SK-N-SH (cell line): Measurements from ENCODE around the gene MTG1. TPM values are rescaled to one million over a fixed set of nuclear protein-coding genes. Genes with fewer than 3 reads are reported as not detected.

Experiments used
- CTCF ChIA-PET: fragments of 300-600, 350-600 bp; formaldehyde crosslinking; extraction: SDS; loops from one replicate; lab custom pipeline; 2021; lab: Yijun Ruan, JAX
- POLR2A ChIA-PET: fragments of 350-600 bp; sonication (Branson Sonifier 250); formaldehyde crosslinking; extraction: SDS; loops from one replicate; lab custom pipeline; 2020; ENCODE audit warnings: antibody characterized with exemption, inconsistent platforms; lab: Yijun Ruan, JAX
- DNase-seq: peaks from one replicate; pipeline ENCODE4 v3.0.0; 2012
- H2AFZ ChIP-seq: fragments of 200-600 bp; sonication (generic); 2 replicates; pipeline ENCODE4 v1.8.1; 2016; ENCODE audit warnings: antibody characterized with exemption, mild to moderate bottlenecking, low read depth
- H3F3A ChIP-seq: fragments of 200-600 bp; sonication (generic); replicated peaks from 2 replicates; pipeline ENCODE3; 2016; ENCODE audit warnings: antibody characterized with exemption, mild to moderate bottlenecking; ENCODE audit not compliant: insufficient read depth
- H3K27ac ChIP-seq, 2 experiments: fragments of 200-500 bp in 1 of 2; fragments of 200-600 bp in 1 of 2; sonication (Bioruptor generic) in 1 of 2; sonication (generic), shearing (Covaris generic) in 1 of 2; 2 replicates each; pipeline versions ENCODE4 v1.5.1 to v1.6.1; 2014 to 2016; ENCODE audit warnings: low read depth in 2 of 2, inconsistent platforms in 1 of 2, low read length in 1 of 2, mild to moderate bottlenecking in 1 of 2, mixed read lengths in 1 of 2
- H3K27me3 ChIP-seq: fragments of 200-600 bp; sonication (generic), shearing (Covaris generic); 2 replicates; pipeline ENCODE4 v1.6.1; 2016; ENCODE audit warnings: mixed run types; ENCODE audit not compliant: insufficient read depth
- H3K36me3 ChIP-seq, 2 experiments: fragments of 200-500 bp in 1 of 2; fragments of 200-600 bp in 1 of 2; sonication (Bioruptor generic) in 1 of 2; sonication (generic) in 1 of 2; replicated peaks in 1 of 2; 2 replicates each; pipeline versions ENCODE3 to v1.5.1; 2014 to 2016; ENCODE audit warnings: low read length in 1 of 2, mild to moderate bottlenecking in 1 of 2; ENCODE audit not compliant: insufficient read depth in 2 of 2, control insufficient read depth in 1 of 2
- H3K4me1 ChIP-seq, 2 experiments: fragments of 200-500 bp in 1 of 2; fragments of 200-600 bp in 1 of 2; sonication (Bioruptor generic) in 1 of 2; sonication (generic), shearing (Covaris generic) in 1 of 2; 2 replicates each; pipeline versions ENCODE4 v1.5.1 to v1.6.1; 2014 to 2016; ENCODE audit warnings: low read depth in 1 of 2, low read length in 1 of 2, mixed run types in 1 of 2; ENCODE audit not compliant: insufficient read depth in 2 of 2, control insufficient read depth in 1 of 2
- H3K4me2 ChIP-seq: fragments of 200-600 bp; sonication (generic), shearing (Covaris generic); 2 replicates; pipeline ENCODE4 v1.6.1; 2017; ENCODE audit warnings: mixed run types
- H3K4me3 ChIP-seq, 2 experiments: fragments of 200-500 bp in 1 of 2; fragments of 200-600 bp in 1 of 2; sonication (Bioruptor generic) in 1 of 2; sonication (generic), shearing (Covaris generic) in 1 of 2; 2 replicates each; pipeline versions ENCODE4 v1.5.1 to v1.8.1; 2014 to 2016; ENCODE audit warnings: low read depth in 2 of 2, inconsistent platforms in 1 of 2, low read length in 1 of 2, mild to moderate bottlenecking in 1 of 2, mixed read lengths in 1 of 2, moderate library complexity in 1 of 2
- H3K79me2 ChIP-seq: fragments of 200-600 bp; sonication (generic); 2 replicates; pipeline ENCODE4 v1.8.1; 2017; ENCODE audit warnings: mild to moderate bottlenecking; ENCODE audit not compliant: insufficient read depth
- H3K9ac ChIP-seq: fragments of 200-600 bp; sonication (generic); 2 replicates; pipeline ENCODE4 v1.6.1; 2017; ENCODE audit warnings: mixed run types
- H3K9me2 ChIP-seq: fragments of 200-600 bp; sonication (generic); 2 replicates; pipeline ENCODE4 v1.6.1; 2017; ENCODE audit warnings: mixed run types
- H3K9me3 ChIP-seq: fragments of 200-600 bp; sonication (generic); 2 replicates; pipeline ENCODE4 v1.6.1; 2017; ENCODE audit warnings: mixed run types, mild to moderate bottlenecking, moderate library complexity
- H4K20me1 ChIP-seq: fragments of 200-600 bp; sonication (generic); 2 replicates; pipeline ENCODE4 v1.6.1; 2017; ENCODE audit warnings: mild to moderate bottlenecking, mixed run types; ENCODE audit not compliant: insufficient read depth
- ELF1 ChIP-seq: IDR thresholded peaks from 2 replicates; pipeline ENCODE4 v1.4.0; 2012
- EP300 ChIP-seq, 2 experiments: IDR thresholded peaks; 2 replicates each; pipeline versions ENCODE4 v1.4.0 to v1.6.1; 2012; ENCODE audit warnings: borderline replicate concordance in 1 of 2, low read depth in 1 of 2, low read length in 1 of 2
- FOSL2 ChIP-seq: IDR thresholded peaks from 2 replicates; pipeline ENCODE4 v1.4.0; 2012; ENCODE audit warnings: low read depth, mild to moderate bottlenecking, moderate library complexity, borderline replicate concordance
- GABPA ChIP-seq: IDR thresholded peaks from 2 replicates; pipeline ENCODE4 v1.4.0; 2012; ENCODE audit warnings: low read depth, mild to moderate bottlenecking
- MEF2A ChIP-seq: IDR thresholded peaks from 2 replicates; pipeline ENCODE4 v1.4.0; 2012; ENCODE audit warnings: low read depth, borderline replicate concordance
- MXI1 ChIP-seq: IDR thresholded peaks from 2 replicates; pipeline ENCODE4 v1.6.1; 2012; ENCODE audit warnings: mild to moderate bottlenecking, low read depth, low read length, improper control_type of control experiment
- NRF1 ChIP-seq: IDR thresholded peaks from 2 replicates; pipeline ENCODE4 v1.6.1; 2012; ENCODE audit warnings: low read depth, mild to moderate bottlenecking, low read length
- RCOR1 ChIP-seq: fragments of 150-350 bp; IDR thresholded peaks from 2 replicates; pipeline ENCODE4 v1.6.1; 2017; ENCODE audit warnings: antibody characterized with exemption, low read length
- REST ChIP-seq: IDR thresholded peaks from 2 replicates; pipeline ENCODE4 v1.6.1; 2012; ENCODE audit warnings: mild to moderate bottlenecking, low read depth, low read length, moderate library complexity
- RFX5 ChIP-seq: IDR thresholded peaks from 2 replicates; pipeline ENCODE4 v1.6.1; 2012; ENCODE audit warnings: mild to moderate bottlenecking, improper control_type of control experiment, low read length
- RXRA ChIP-seq: IDR thresholded peaks from 2 replicates; pipeline ENCODE4 v1.4.0; 2012; ENCODE audit warnings: low read depth, mild to moderate bottlenecking, borderline replicate concordance
- SMC3 ChIP-seq: IDR thresholded peaks from 2 replicates; pipeline ENCODE4 v1.6.1; 2012; ENCODE audit warnings: low read depth, low read length, improper control_type of control experiment
- TAF1 ChIP-seq: IDR thresholded peaks from 2 replicates; pipeline ENCODE4 v1.6.1; 2012; ENCODE audit warnings: low read depth, mild to moderate bottlenecking, low read length, moderate library complexity, borderline replicate concordance
- TCF12 ChIP-seq: IDR thresholded peaks from 2 replicates; pipeline ENCODE4 v1.4.0; 2012
- TEAD4 ChIP-seq: IDR thresholded peaks from 2 replicates; pipeline ENCODE4 v1.4.0; 2012; ENCODE audit warnings: mild to moderate bottlenecking, borderline replicate concordance; ENCODE audit not compliant: insufficient read depth
- YY1 ChIP-seq: IDR thresholded peaks from 2 replicates; pipeline ENCODE4 v1.4.0; 2012; ENCODE audit warnings: low read depth, mild to moderate bottlenecking
- WGBS: methylation state at CpG from one replicate; pipeline ENCODE4 v1.1.6; 2017; ENCODE audit warnings: low lambda C conversion rate; 5-methylcytosine and 5-hydroxymethylcytosine counted together
- polyA plus RNA-seq, 3 experiments: library from polyadenylated mRNA; depleted of rRNA; stranded (reverse); fragments of >200 nt; gene quantifications; 2 replicates each; pipeline ENCODE4 v1.2.3, GENCODE V29; 2012

Gene MTG1
- polyA plus RNA-seq, 1 of the 3 experiments (the other 2 are of a cell fraction) = 86.4 TPM

DNA sequence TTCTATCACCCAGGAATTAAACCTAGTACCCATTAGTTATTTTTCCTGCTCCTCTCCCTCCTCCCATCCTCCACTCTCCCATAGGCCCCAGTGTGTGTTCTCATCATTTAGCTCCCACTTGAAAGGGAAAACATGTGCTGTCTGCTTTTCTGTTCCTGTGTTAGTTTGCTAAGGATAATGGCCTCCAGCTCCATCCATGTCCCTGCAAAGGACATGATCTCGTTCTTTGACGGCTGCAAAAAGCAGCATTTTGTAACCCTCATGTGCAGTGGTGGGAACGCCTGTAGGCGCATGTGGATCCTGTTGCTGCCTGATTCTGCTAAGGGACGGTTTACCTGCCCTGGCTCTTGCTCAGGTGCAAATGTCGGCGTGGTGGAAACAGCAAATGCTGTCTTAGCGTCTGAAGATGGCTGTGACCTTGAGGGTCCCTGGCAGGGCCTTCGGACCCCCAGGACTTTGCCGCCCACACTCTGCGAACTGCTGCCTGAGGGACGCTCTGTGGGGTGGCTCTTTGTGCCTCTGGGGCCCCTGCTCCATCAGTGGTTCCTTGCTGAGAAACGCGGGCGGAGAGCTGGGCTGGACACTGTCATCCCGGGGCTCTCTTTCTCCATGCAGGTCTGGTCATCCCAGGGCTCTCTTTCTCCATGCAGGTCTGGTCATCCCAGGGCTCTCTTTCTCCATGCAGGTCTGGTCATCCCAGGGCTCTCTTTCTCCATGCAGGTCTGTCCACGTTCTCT lies 5.6 kb upstream of the MTG1 start:
- H3K4me3 ChIP-seq = no peak overlapping the region
- H3F3A ChIP-seq = no peaks in the 10 kb centered on the region
- H3K27me3 ChIP-seq = no peaks in the 10 kb centered on the region
- H3K79me2 ChIP-seq = no peaks in the 10 kb centered on the region
- no peaks in the 10 kb centered on the region for H3K9me3 ChIP-seq
- TF ChIP-seq MEF2A = no peak
- TF ChIP-seq GABPA = peak; percentile 29; the same call in 1 of the 2 replicates
- no peak overlapping the region for H3K9ac ChIP-seq
- ChIA-PET POLR2A (no interaction called here), CTCF (interaction anchor here (1.6 kb wide), 1 partner anchor 30 kb away, joined by 4 read pairs; the partner anchor contains the start of gene FUOM)
- H3K4me2 ChIP-seq = no peak overlapping the region
- DNase-seq = no peak
- no peaks in the 10 kb centered on the region for H3K4me1 ChIP-seq
- no peak overlapping the region for H3K27ac ChIP-seq
- no peak overlapping the region for H2AFZ ChIP-seq
- H3K36me3 ChIP-seq = peaks cover 0 to 3% of the 10 kb centered on the region in 2 experiments
- 84% methylated on average over 13 of the region's 17 CpGs for WGBS
- no peaks in the 10 kb centered on the region for H3K9me2 ChIP-seq
- no peaks in the 10 kb centered on the region for H4K20me1 ChIP-seq

DNA sequence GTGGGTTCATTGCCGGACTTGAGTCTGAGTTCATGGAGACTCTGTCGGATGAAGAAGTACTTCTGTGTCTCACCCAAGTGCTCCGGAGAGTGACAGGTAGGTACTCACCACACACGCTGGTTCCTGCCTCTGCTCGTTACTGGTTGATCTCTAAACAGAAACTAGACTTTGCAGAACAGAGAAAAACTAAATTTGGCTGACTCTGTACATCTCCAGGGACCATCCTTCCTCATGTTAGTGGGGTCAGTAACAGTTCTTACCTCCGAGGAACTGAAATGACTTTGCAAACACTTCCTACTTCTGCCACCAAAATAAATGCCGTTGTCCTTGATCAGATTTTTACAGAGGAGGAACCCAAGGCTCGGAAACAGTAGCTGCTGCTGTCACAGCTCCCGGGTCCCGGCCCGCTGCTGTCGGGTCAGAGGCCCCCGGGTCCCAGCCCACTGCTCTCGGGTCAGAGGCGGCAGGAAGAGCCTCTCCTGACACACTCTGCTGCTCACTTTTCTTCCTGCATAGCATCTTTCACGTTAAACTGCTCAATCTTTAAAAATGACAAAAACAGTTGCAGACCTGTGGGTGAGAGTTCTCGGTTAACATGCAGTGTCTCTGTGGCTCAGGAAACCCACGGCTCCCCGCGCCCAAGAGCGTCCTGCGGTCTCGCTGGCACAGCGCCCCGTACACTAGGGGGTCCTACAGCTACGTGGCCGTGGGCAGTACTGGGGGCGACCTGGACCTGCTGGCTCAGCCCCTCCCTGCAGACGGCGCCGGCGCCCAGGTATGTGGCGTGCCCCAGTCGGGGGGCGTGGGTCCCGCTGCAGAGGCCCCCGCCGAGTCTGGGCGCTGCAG lies 4.8 kb upstream of the MTG1 start:
- 92% methylated on average over 25 of the region's 39 CpGs for WGBS
- H3K36me3 ChIP-seq = peaks cover 0 to 3% of the 10 kb centered on the region in 2 experiments
- H3K27me3 ChIP-seq = no peaks in the 10 kb centered on the region
- H3F3A ChIP-seq = no peaks in the 10 kb centered on the region
- ChIA-PET CTCF (interaction anchor here (1.6 kb wide), 1 partner anchor 31 kb away, joined by 4 read pairs; the partner anchor contains the start of gene FUOM), POLR2A (no interaction called here)
- TF ChIP-seq MXI1 = no peak
- no peak for TF ChIP-seq TAF1
- no peak for TF ChIP-seq ELF1
- no peak for TF ChIP-seq RCOR1
- TF ChIP-seq TEAD4 = no peak
- no peak for TF ChIP-seq RFX5
- TF ChIP-seq REST = no peak
- no peak for TF ChIP-seq MEF2A
- no peak for TF ChIP-seq TCF12
- no peak for TF ChIP-seq RXRA
- TF ChIP-seq SMC3 = no peak
- TF ChIP-seq YY1 = no peak
- no peak for TF ChIP-seq FOSL2
- TF ChIP-seq NRF1 = no peak
- no peak for TF ChIP-seq EP300 (IDR thresholded peaks at IDR 0.05; ENCODE audit: borderline replicate concordance in 1 of 2, low read depth in 1 of 2, low read length in 1 of 2)
- peaks cover under 1% of the 10 kb centered on the region; the same call in 1 of the 2 replicates for H3K79me2 ChIP-seq
- H3K27ac ChIP-seq = no peak overlapping the region
- H3K9me2 ChIP-seq = no peaks in the 10 kb centered on the region
- H3K4me1 ChIP-seq = no peaks in the 10 kb centered on the region
- DNase-seq = no peak
- H3K4me2 ChIP-seq = no peak overlapping the region
- no peak overlapping the region for H3K4me3 ChIP-seq
- no peaks in the 10 kb centered on the region for H3K9me3 ChIP-seq
- H4K20me1 ChIP-seq = no peaks in the 10 kb centered on the region
- no peak overlapping the region for H2AFZ ChIP-seq
- H3K9ac ChIP-seq = no peak overlapping the region
